ENCODE data around the gene GREB1.

Gene GREB1

DNA sequence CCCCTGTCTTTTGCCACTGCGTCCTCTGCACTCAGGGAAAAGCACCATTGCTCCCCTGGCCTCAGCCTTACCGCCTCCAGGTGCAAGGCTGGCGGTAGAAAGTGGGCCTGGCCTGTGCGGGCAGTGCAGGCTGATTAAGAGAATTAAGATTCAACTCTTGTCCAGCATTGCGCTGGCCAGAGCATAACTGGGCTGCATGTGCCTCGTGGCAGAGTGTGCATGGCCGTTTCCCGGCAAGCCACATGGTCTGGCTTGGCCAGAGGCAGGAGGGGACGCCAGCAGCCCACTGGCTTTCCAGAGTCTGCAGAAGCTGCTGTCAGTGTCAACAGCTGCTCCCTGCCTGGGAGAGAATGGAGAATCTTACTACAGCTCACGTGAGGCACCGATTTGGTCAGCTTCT is 123.8 kb downstream of the GREB1 start:
- no peak overlapping the region for H2AK5ac ChIP-seq (ENCODE audit: low read length, severe bottlenecking)
- H3K23ac ChIP-seq (ENCODE audit: low read length in 2 of 2): no peak overlapping the region
- no peak overlapping the region for H2BK12ac ChIP-seq (ENCODE audit: low read length in 2 of 2)
- no peaks in the 10 kb centered on the region for H3K79me1 ChIP-seq (replicated peaks; ENCODE audit: low read length, poor library complexity, severe bottlenecking)
- peaks cover 37 to 56% of the 10 kb centered on the region in 2 experiments for H3K27me3 ChIP-seq (ENCODE audit: control insufficient read depth in 1 of 2, insufficient read depth in 1 of 2, low read length in 2 of 2)
- no peak overlapping the region for H2AFZ ChIP-seq (ENCODE audit: low read depth, low read length)
- H3K27ac ChIP-seq (ENCODE audit: low read length, poor library complexity, severe bottlenecking): no peak overlapping the region
- 87% methylated on average over 11 of the region's 11 CpGs for WGBS
- peaks cover 10% of the 10 kb centered on the region for H3K9me3 ChIP-seq (ENCODE audit: control insufficient read depth, low read length)
- no peak overlapping the region for H3K9ac ChIP-seq (ENCODE audit: low read length)
- H3K4me3 ChIP-seq (ENCODE audit: insufficient read depth in 1 of 2, low read depth in 1 of 2, low read length in 2 of 2): no peak overlapping the region
- no peak overlapping the region for H3K4ac ChIP-seq (ENCODE audit: low read depth in 1 of 2, low read length in 2 of 2)
- H3K14ac ChIP-seq (ENCODE audit: low read length in 2 of 2): no peak overlapping the region
- no peak overlapping the region for H2BK120ac ChIP-seq (ENCODE audit: low read depth, low read length)
- H2BK15ac ChIP-seq (ENCODE audit: low read depth, poor library complexity, severe bottlenecking): no peak overlapping the region
- no peak overlapping the region for H3K4me2 ChIP-seq (ENCODE audit: low read length, poor library complexity, severe bottlenecking)
- H4K91ac ChIP-seq (ENCODE audit: low read length): no peak overlapping the region
- H3K36me3 ChIP-seq (ENCODE audit: control insufficient read depth in 1 of 2, insufficient read depth in 2 of 2, low read depth in 1 of 2, low read length in 2 of 2): no peaks in the 10 kb centered on the region
- H3K4me1 ChIP-seq (ENCODE audit: control insufficient read depth, insufficient read depth, low read depth, low read length): no peaks in the 10 kb centered on the region
- no peak overlapping the region for H3K18ac ChIP-seq (ENCODE audit: low read depth in 1 of 2, low read length in 2 of 2)
- no peak overlapping the region for H2BK5ac ChIP-seq (ENCODE audit: low read depth, low read length, poor library complexity, severe bottlenecking)
- H4K8ac ChIP-seq (ENCODE audit: low read length): no peak overlapping the region
- DNase-seq: no peak

DNA sequence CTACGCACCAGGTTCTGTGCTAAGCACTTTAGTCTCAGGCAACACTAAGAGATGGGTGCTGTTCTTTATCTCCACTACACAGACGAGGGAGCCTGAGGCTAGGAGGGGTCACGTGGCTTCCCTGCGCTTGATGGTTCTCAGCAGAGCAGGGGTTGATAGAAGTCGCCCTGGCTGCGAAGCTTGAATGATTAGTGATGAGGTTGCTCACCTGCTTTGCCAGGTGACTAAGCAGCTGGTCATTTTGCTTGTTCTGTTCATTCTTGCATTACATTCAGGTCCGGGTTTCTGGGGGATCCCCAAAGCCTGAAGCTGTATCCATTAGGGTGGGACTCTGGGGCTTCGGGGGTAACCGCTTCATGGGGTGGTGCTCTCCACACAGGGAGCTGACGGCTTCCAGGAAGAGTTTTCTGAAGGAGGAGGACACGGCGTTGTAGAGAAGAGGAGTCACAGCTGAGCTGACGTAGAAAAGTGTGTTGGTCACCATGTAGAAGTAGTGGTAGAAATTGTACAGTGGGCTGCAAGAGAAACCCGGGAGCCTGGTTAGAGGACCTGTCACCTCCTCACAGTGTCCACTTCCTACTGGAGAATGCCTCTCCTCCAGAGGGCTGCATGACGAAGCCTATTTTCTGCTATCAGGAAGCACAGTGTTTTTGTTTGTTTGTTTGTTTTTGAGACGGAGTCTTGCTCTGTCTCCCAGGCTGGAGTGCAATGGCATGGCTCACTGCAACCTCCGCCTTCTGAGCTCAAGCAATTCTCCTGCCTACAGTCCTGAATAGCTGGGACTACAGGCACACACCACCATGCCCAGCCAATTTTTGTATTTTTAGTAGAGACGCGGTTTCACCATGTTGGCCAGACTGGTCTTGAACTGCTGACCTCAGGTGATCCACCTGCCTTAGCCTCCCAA is 124.6 kb downstream of the GREB1 start:
- no peak overlapping the region for H2BK15ac ChIP-seq (ENCODE audit: low read depth, poor library complexity, severe bottlenecking)
- H2AK5ac ChIP-seq (ENCODE audit: low read length, severe bottlenecking): no peak overlapping the region
- no peak overlapping the region for H4K8ac ChIP-seq (ENCODE audit: low read length)
- no peak overlapping the region for H3K14ac ChIP-seq (ENCODE audit: low read length in 2 of 2)
- no peak overlapping the region for H4K91ac ChIP-seq (ENCODE audit: low read length)
- H3K23ac ChIP-seq (ENCODE audit: low read length in 2 of 2): no peak overlapping the region
- H3K79me1 ChIP-seq (replicated peaks; ENCODE audit: low read length, poor library complexity, severe bottlenecking): no peaks in the 10 kb centered on the region
- no peak overlapping the region for H2AFZ ChIP-seq (ENCODE audit: low read depth, low read length)
- H3K27me3 ChIP-seq (ENCODE audit: control insufficient read depth in 1 of 2, insufficient read depth in 1 of 2, low read length in 2 of 2): peaks cover 29 to 52% of the 10 kb centered on the region in 2 experiments
- H3K4ac ChIP-seq (ENCODE audit: low read depth in 1 of 2, low read length in 2 of 2): no peak overlapping the region
- H3K18ac ChIP-seq (ENCODE audit: low read depth in 1 of 2, low read length in 2 of 2): no peak overlapping the region
- no peak for DNase-seq
- peaks cover 14% of the 10 kb centered on the region for H3K9me3 ChIP-seq (ENCODE audit: control insufficient read depth, low read length)
- H3K36me3 ChIP-seq (ENCODE audit: control insufficient read depth in 1 of 2, insufficient read depth in 2 of 2, low read depth in 1 of 2, low read length in 2 of 2): no peaks in the 10 kb centered on the region
- no peaks in the 10 kb centered on the region for H3K4me1 ChIP-seq (ENCODE audit: control insufficient read depth, insufficient read depth, low read depth, low read length)
- no peak overlapping the region for H2BK12ac ChIP-seq (ENCODE audit: low read length in 2 of 2)
- WGBS: 85% methylated on average over 18 of the region's 19 CpGs
- H3K9ac ChIP-seq (ENCODE audit: low read length): no peak overlapping the region
- H2BK5ac ChIP-seq (ENCODE audit: low read depth, low read length, poor library complexity, severe bottlenecking): no peak overlapping the region
- H3K27ac ChIP-seq (ENCODE audit: low read length, poor library complexity, severe bottlenecking): no peak overlapping the region
- no peak overlapping the region for H3K4me2 ChIP-seq (ENCODE audit: low read length, poor library complexity, severe bottlenecking)
- H2BK120ac ChIP-seq (ENCODE audit: low read depth, low read length): no peak overlapping the region
- H3K4me3 ChIP-seq (ENCODE audit: insufficient read depth in 1 of 2, low read depth in 1 of 2, low read length in 2 of 2): no peak overlapping the region

DNA sequence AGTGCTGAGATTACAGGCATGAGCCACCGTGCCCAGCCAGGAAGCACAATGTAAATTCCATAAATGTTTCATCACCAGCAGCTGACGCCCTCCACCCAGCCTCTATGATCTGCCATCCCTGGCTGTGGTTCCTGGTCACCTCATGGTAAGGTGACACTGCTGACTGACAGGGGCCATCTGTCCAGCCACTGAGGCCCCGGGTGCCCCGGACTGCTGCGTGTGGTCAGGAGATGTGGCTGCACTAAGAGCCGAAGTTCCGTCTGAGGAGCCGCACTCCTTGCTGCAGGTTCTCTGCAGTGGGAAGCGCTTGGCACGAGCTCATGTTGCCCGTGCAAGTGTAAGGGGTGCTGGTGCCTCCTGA is 125.2 kb downstream of the GREB1 start:
- H2BK120ac ChIP-seq (ENCODE audit: low read depth, low read length): no peak overlapping the region
- H3K4ac ChIP-seq (ENCODE audit: low read depth in 1 of 2, low read length in 2 of 2): no peak overlapping the region
- no peak overlapping the region for H2AK5ac ChIP-seq (ENCODE audit: low read length, severe bottlenecking)
- H3K27ac ChIP-seq (ENCODE audit: low read length, poor library complexity, severe bottlenecking): no peak overlapping the region
- no peak overlapping the region for H4K8ac ChIP-seq (ENCODE audit: low read length)
- H3K4me1 ChIP-seq (ENCODE audit: control insufficient read depth, insufficient read depth, low read depth, low read length): no peaks in the 10 kb centered on the region
- no peak overlapping the region for H2BK5ac ChIP-seq (ENCODE audit: low read depth, low read length, poor library complexity, severe bottlenecking)
- H3K18ac ChIP-seq (ENCODE audit: low read depth in 1 of 2, low read length in 2 of 2): no peak overlapping the region
- H3K4me3 ChIP-seq (ENCODE audit: insufficient read depth in 1 of 2, low read depth in 1 of 2, low read length in 2 of 2): no peak overlapping the region
- DNase-seq: no peak
- H3K27me3 ChIP-seq (ENCODE audit: control insufficient read depth in 1 of 2, insufficient read depth in 1 of 2, low read length in 2 of 2): peaks cover 29 to 52% of the 10 kb centered on the region in 2 experiments
- peaks cover 14% of the 10 kb centered on the region for H3K9me3 ChIP-seq (ENCODE audit: control insufficient read depth, low read length)
- WGBS: 91% methylated on average over 11 of the region's 11 CpGs
- no peaks in the 10 kb centered on the region for H3K36me3 ChIP-seq (ENCODE audit: control insufficient read depth in 1 of 2, insufficient read depth in 2 of 2, low read depth in 1 of 2, low read length in 2 of 2)
- no peak overlapping the region for H2BK12ac ChIP-seq (ENCODE audit: low read length in 2 of 2)
- H3K14ac ChIP-seq (ENCODE audit: low read length in 2 of 2): no peak overlapping the region
- H2BK15ac ChIP-seq (ENCODE audit: low read depth, poor library complexity, severe bottlenecking): no peak overlapping the region
- no peak overlapping the region for H3K9ac ChIP-seq (ENCODE audit: low read length)
- H3K4me2 ChIP-seq (ENCODE audit: low read length, poor library complexity, severe bottlenecking): no peak overlapping the region
- H4K91ac ChIP-seq (ENCODE audit: low read length): no peak overlapping the region
- H3K79me1 ChIP-seq (replicated peaks; ENCODE audit: low read length, poor library complexity, severe bottlenecking): no peaks in the 10 kb centered on the region
- H3K23ac ChIP-seq (ENCODE audit: low read length in 2 of 2): no peak overlapping the region
- H2AFZ ChIP-seq (ENCODE audit: low read depth, low read length): no peak overlapping the region

DNA sequence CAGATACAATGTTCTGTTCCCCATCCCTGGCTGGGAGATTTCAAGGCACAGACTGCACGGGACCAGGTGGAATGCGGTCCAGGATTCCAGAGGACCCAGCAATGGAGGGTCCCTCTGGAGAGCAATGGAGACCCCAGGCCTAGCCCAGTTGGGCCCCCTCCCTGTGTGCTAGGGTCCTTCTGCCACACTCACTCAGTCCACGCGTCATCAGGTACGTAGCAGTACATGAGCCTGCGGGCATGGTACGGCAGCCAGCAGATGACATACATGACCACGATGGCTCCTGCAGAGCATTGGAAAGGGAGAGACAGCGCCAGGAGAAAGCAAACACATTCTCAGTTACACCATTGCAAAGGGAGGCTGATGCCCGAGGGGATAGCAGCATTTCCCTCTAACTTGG is 126.0 kb downstream of the GREB1 start:
- 90% methylated on average over 10 of the region's 10 CpGs for WGBS
- no peak overlapping the region for H2BK5ac ChIP-seq (ENCODE audit: low read depth, low read length, poor library complexity, severe bottlenecking)
- H3K4me1 ChIP-seq (ENCODE audit: control insufficient read depth, insufficient read depth, low read depth, low read length): no peaks in the 10 kb centered on the region
- no peak overlapping the region for H3K9ac ChIP-seq (ENCODE audit: low read length)
- no peak overlapping the region for H3K23ac ChIP-seq (ENCODE audit: low read length in 2 of 2)
- no peaks in the 10 kb centered on the region for H3K79me1 ChIP-seq (replicated peaks; ENCODE audit: low read length, poor library complexity, severe bottlenecking)
- no peak for DNase-seq
- no peaks in the 10 kb centered on the region for H3K36me3 ChIP-seq (ENCODE audit: control insufficient read depth in 1 of 2, insufficient read depth in 2 of 2, low read depth in 1 of 2, low read length in 2 of 2)
- H2AFZ ChIP-seq (ENCODE audit: low read depth, low read length): no peak overlapping the region
- H2BK12ac ChIP-seq (ENCODE audit: low read length in 2 of 2): no peak overlapping the region
- no peak overlapping the region for H3K18ac ChIP-seq (ENCODE audit: low read depth in 1 of 2, low read length in 2 of 2)
- H2BK15ac ChIP-seq (ENCODE audit: low read depth, poor library complexity, severe bottlenecking): no peak overlapping the region
- H4K91ac ChIP-seq (ENCODE audit: low read length): no peak overlapping the region
- H2BK120ac ChIP-seq (ENCODE audit: low read depth, low read length): no peak overlapping the region
- no peak overlapping the region for H4K8ac ChIP-seq (ENCODE audit: low read length)
- no peak overlapping the region for H3K14ac ChIP-seq (ENCODE audit: low read length in 2 of 2)
- no peak overlapping the region for H3K4ac ChIP-seq (ENCODE audit: low read depth in 1 of 2, low read length in 2 of 2)
- H3K27ac ChIP-seq (ENCODE audit: low read length, poor library complexity, severe bottlenecking): no peak overlapping the region
- H3K9me3 ChIP-seq (ENCODE audit: control insufficient read depth, low read length): peaks cover 14% of the 10 kb centered on the region
- peaks cover 30 to 54% of the 10 kb centered on the region in 2 experiments for H3K27me3 ChIP-seq (ENCODE audit: control insufficient read depth in 1 of 2, insufficient read depth in 1 of 2, low read length in 2 of 2)
- no peak overlapping the region for H3K4me3 ChIP-seq (ENCODE audit: insufficient read depth in 1 of 2, low read depth in 1 of 2, low read length in 2 of 2)
- H3K4me2 ChIP-seq (ENCODE audit: low read length, poor library complexity, severe bottlenecking): no peak overlapping the region
- H2AK5ac ChIP-seq (ENCODE audit: low read length, severe bottlenecking): no peak overlapping the region

Data from mesenchymal stem cell (in vitro differentiated cells and primary cell).